C4-2B (cell line): Measurements from ENCODE around the gene SRSF2.

Experiments used
- H3K27ac ChIP-seq: fragments of 450-650 bp; 2 replicates; pipeline ENCODE4 v1.5.1; 2017
- ZFX ChIP-seq: fragments of 450-650 bp; IDR thresholded peaks from 2 replicates; pipeline ENCODE4 v1.6.1; 2017
- TF ChIP-seq, protein P1 (sequence below): fragments of 450-650 bp; conservative IDR thresholded peaks from 2 replicates; pipeline ENCODE4 v1.5.1; 2017; ENCODE audit warnings: mild to moderate bottlenecking

Gene SRSF2

DNA sequence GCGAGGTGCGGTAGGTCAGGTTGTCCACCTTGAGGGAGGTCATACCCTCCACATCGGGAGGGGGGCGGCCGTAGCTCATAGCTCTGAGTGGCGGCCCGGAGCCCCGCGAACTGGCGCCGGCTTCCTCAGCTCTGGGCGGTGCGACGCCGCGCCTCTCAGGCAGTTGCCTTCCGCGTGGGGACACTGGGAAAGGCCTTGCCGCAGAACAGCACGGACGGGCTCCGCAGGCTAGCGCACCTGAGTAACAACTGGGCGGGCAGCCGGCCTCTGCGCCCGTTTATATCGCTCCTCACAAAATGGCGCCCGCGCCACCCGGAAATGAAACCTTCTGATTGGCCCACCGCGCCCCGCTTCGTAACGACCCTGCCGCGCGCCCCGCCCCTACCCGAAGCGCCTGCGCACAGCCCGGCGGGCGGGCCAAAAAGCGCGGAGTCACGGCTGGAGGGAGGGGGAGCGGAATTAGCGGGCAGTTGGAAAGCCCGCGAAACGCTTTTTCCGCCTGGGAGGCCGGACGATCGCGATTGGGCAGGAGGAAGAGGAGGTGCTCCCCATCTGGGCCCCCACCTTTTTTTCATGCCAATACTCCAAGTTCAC, at the start of gene SRSF2:
Gene SRSF2, minus strand, starts transcription at position 250 of the 594 bp plus-strand sequence. Its CDS starts 171 bp downstream, at position 79.
- peak; percentile 92 for TF ChIP-seq ZFX
- TF ChIP-seq, protein P1, sequence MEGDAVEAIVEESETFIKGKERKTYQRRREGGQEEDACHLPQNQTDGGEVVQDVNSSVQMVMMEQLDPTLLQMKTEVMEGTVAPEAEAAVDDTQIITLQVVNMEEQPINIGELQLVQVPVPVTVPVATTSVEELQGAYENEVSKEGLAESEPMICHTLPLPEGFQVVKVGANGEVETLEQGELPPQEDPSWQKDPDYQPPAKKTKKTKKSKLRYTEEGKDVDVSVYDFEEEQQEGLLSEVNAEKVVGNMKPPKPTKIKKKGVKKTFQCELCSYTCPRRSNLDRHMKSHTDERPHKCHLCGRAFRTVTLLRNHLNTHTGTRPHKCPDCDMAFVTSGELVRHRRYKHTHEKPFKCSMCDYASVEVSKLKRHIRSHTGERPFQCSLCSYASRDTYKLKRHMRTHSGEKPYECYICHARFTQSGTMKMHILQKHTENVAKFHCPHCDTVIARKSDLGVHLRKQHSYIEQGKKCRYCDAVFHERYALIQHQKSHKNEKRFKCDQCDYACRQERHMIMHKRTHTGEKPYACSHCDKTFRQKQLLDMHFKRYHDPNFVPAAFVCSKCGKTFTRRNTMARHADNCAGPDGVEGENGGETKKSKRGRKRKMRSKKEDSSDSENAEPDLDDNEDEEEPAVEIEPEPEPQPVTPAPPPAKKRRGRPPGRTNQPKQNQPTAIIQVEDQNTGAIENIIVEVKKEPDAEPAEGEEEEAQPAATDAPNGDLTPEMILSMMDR: no peak
- peak within 1 kb of the TSS; percentile 100 for H3K27ac ChIP-seq

GRCh38 chr17:76784926-76785325, 47.8 kb upstream of the SRSF2 start:
- no peak for TF ChIP-seq ZFX
- TF ChIP-seq, protein P1: no peak
- no peak overlapping the region for H3K27ac ChIP-seq

- H3K27ac ChIP-seq: no peak overlapping the region
These were observed 46.0 kb upstream of the SRSF2 start for GRCh38 chr17:76783146-76783545.

DNA sequence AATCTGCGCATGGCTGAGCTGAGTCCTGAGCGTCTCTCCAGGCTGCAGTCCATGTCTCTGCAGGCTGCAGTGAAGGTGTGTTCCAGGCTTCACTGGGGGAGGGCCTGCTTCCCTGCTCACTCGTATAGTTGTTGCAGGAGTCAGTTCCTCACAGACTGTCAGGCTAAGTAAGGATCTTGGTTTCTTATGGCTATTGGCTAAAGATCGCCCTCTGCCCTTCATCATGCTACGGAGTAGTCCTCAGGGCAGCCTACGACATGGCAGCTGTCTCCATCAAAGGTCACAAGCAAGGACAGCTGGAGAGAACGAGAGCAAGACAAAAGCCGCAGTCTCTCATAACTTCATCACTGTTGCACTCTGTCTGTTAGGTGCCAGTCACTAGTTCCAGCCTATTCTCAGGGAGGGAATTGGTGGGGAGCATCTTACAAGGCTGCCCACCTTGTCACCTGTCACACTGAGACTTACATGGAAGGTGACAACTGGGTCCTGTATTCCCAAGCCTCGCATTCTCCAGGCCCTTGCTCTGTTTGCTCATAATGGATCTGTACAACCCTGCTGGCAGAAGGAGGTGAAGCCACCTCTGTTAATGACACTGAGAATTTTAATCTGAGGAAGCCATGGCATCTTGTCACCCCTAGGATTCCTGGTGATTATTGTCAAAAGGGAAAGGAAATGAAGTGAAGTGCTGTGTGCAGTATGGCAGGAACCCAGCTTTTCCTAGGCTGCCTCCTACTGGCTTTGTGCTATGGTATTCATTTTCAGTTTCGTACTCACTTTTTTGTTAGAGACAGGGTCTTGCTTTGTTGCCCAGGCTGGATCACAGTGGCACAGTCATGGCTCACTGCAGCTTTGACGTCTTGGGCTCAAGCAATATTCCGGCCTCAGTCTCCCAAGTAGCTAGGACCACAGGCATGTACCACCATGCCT, 44.2 kb upstream of the SRSF2 start:
- H3K27ac ChIP-seq: no peak overlapping the region
- TF ChIP-seq, protein P1: no peak
- TF ChIP-seq ZFX: no peak

More at GRCh38 chr17:76783146-76783545, 46.0 kb upstream of the SRSF2 start:
- TF ChIP-seq ZFX: no peak
- TF ChIP-seq, protein P1: no peak

DNA sequence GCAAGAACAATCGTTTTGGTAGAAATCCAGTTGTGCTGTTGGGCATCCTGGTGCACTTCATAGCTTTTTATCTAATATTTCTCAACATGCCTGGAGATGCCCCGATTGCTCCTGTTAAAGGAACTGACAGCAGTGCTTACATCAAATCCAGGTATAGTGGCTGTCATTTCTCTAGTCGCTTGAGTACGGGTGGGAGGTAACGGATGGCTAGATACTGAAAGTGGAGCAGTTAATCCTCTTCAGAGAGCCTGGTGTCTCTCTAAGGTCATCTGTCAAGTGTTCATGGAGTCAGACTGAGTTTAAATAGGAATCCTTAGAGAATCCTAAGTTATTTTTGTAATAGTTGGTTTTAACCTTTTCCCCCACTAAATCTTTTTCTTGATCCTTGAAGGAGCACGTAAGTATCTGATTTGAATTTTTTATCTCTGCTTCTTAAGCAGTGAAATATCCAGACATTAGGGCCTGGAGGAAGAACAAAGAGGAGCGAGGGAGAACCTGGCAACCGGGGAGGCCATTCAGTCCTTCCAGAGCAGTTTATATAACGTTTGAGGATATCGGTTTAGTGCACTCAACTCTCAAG, 38.0 kb upstream of the SRSF2 start:
- TF ChIP-seq, protein P1: no peak
- TF ChIP-seq ZFX: no peak
- no peak overlapping the region for H3K27ac ChIP-seq

GRCh38 chr17:76772842-76773525, 35.9 kb upstream of the SRSF2 start:
- TF ChIP-seq, protein P1: no peak
- no peak for TF ChIP-seq ZFX
- no peak overlapping the region for H3K27ac ChIP-seq

DNA sequence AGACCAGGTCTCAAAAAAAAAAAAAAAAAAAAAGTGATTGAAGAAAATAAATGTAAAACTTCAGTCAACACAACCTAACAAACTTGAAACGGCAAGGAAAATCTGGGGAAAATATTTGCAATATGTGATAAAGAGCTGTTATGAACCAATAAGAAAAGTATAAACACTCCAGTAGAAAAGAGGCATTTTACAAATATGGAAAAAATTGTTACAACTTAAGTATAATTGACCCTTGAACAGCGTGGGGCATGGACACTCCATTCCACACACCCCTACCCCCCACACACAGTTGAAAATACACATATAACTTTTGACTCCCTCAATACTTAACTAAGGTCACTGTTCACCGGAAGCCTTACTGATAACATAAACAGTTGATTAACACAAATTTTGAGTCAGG, 21.4 kb upstream of the SRSF2 start:
- TF ChIP-seq ZFX: no peak
- TF ChIP-seq, protein P1: no peak
- no peak overlapping the region for H3K27ac ChIP-seq
